DMS 273 (cell line): Measurements from ENCODE around the gene CCDC141.
"Not testable (repeated sequence)": the region's sequence is repeated elsewhere in the genome, so short reads cannot be mapped to it uniquely, and the experiment has no call there.

Source experiments
- DNase-seq: peaks from one replicate; lab custom pipeline; 2025; ENCODE audit not compliant: unreplicated experiment; lab: John Stamatoyannopoulos, UW

CCDC141 gene, protein sequence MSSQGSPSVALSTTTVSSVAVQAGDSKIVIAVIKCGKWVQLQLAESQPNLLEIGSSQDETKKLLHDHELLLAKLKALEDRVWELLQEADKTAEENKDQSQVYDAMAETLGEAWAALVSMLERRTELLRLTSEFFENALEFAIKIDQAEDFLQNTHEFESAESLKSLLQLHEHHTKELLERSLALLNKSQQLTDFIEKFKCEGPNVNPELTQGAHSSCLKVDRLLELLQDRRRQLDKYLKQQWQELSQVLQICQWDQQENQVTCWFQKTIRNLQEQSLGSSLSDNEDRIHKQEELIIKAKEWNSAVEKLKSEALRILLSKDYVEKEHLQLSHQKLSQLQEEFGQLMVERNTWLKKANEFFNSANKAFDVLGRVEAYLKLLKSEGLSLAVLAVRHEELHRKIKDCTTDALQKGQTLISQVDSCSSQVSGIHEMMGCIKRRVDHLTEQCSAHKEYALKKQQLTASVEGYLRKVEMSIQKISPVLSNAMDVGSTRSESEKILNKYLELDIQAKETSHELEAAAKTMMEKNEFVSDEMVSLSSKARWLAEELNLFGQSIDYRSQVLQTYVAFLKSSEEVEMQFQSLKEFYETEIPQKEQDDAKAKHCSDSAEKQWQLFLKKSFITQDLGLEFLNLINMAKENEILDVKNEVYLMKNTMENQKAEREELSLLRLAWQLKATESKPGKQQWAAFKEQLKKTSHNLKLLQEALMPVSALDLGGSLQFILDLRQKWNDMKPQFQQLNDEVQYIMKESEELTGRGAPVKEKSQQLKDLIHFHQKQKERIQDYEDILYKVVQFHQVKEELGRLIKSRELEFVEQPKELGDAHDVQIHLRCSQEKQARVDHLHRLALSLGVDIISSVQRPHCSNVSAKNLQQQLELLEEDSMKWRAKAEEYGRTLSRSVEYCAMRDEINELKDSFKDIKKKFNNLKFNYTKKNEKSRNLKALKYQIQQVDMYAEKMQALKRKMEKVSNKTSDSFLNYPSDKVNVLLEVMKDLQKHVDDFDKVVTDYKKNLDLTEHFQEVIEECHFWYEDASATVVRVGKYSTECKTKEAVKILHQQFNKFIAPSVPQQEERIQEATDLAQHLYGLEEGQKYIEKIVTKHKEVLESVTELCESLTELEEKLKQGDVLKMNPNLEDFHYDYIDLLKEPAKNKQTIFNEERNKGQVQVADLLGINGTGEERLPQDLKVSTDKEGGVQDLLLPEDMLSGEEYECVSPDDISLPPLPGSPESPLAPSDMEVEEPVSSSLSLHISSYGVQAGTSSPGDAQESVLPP (N-terminal part only)

DNA sequence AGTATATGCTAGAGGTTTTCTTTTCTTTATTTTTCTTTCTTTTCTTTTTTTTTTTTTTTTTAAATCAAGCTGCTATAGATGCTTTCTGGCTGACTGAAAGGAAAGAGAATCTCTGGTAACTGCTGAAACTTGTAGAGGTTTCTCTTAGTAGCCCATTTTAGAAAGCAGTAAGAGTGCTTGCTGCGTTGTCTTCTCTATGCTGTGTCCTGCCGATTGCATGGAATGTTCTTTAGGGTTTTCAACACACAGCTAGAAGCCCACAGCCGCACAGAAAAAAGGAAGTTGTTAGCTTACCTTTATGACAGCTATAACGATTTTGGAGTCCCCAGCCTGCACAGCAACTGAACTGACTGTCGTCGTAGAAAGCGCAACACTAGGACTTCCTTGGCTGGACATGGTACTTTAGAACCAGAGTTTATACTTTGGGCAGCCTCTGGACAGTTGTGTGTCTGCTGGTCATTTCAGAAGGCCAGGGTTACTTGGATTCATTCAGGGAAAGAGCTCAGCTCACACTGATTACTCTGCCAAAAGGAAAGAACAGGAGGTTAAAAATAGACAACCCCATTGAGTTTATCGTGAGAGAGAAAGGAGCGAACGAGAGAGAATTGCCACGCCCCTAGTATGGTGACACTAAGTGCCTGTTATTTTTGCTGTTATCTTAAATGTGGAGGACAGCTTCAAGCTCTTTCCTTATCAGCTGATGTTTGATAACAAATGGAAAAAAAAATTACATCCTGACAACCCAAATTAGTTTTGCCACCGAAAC, at the start of gene CCDC141:
Gene CCDC141 (minus strand): TSS at position 592 of the 766 bp plus-strand sequence. CDS start 196 bp downstream, at position 396.
- DNase-seq, result no peak

DNA sequence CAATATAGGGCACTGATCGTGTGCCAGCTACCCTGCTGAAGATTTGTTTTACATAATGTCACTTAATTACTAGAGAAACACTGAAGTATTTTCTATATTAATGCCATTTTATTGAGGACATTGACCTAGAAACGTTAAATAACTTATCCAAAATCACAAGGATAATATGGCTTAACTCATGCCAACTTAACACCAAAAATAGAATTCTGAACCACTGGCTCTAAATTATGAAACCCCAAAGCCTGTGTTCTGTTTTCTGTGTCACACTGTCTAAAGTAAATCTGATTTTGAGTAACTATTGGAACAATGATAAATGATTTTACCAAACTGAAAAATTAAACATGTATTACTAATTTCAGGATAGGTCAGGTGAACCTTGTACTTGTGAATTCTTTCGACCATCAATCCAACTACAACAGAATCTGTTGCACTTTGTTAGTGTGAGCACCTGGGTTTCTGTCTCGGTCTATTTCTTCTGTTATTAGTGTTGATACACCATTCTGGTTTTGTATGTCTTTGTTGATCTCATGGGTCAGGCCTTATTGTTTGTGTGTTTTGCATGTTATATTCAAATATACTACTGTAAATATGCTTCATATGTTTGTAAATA, 48.2 kb upstream of the CCDC141 start:
- no peak for DNase-seq

DNA sequence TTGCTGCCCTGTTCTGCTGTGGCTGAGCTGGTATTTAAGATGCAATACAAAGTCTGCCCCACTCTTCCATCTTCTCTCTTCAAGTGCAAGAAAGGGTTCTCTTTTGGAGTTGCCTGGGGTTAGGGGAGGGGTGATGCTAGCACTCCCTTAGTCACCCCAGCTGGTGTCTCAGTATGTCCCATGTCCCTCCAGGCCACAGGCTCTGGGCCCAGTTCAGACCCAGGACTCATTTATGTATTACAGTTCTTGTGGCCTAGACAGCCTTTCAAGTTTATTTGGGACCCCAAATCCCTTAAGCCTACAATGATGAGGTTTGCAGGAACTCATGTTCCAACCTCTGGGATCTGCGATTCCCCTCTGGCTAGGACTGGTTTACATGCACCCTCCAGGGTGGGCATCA, 47.2 kb upstream of the CCDC141 start:
- DNase-seq, result no peak

DNA sequence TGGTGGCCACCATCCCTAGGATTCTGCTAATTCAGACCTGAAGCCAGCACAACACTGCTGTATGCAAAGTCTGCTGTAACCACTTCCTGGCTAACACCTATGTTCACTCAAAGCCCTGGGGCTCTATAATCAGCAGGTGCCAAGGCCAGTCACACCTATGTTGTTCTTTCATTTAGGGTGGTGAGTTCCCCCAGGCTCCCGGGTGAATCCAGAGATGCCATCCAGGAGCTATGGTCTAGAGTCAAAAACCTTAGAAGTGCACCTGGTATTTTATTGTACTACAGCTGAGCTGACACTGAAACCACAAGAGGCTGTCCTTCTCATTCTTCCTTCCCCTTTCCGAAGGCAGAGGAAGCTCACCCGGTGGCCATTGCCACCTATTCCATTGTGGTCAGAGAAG, 46.2 kb upstream of the CCDC141 start:
- no peak for DNase-seq

DNA sequence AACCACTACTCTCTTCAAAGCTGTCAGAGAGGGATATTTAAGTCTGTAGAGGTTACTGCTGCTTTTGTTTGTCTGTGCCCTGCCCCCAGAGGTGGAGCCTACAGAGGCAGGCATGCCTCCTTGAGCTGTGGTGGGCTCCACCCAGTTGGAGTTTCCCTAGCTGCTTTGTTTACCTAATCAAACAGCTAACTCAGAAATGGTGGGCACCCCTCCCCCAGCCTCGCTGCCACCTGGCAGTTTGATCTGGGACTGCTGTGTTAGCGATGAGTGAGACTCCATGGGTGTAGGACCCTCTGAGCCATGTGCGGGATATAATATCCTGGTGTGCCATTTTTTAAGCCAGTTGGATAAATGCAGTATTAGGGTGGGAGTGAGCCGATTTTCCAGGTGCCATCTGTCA, 43.0 kb upstream of the CCDC141 start:
- not testable (repeated sequence) for DNase-seq

DNA sequence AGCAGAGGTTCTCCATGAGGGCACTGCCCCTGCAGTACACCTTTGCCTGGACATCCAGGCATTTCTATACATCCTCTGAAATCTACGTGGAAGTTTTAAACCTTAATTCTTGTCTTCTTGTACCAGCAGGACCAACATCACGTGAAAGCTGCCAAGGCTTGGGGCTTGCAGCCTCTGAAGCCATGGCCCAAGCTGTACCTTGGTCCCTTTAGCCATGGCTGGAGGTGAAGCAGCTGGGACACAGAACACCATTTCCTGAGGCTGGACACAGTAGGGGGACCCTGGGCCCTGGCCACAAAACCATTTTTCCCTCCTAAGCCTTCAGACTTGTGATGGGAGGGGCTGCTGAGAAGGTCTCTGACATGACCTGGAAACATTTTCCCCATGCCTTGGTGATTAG, 32.8 kb upstream of the CCDC141 start:
- no peak for DNase-seq

DNA sequence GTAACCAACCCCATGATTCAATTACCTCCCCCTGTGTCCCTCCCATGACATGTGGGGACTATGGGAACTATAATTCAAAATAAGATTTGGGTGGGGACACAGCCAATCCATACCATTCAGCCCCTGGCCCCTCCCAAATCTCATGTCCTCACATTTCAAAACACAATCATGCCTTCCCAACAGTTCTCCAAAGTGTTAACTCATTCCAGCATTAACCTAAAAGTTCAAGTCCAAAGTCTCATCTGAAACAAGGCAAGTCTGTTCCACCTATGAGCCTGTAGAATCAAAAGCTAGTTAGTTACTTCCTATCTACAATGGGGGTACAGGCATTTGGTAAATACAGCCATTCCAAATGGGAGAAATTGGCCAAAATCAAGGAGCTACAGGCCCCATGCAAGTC, 32.0 kb upstream of the CCDC141 start:
- no peak for DNase-seq

DNA sequence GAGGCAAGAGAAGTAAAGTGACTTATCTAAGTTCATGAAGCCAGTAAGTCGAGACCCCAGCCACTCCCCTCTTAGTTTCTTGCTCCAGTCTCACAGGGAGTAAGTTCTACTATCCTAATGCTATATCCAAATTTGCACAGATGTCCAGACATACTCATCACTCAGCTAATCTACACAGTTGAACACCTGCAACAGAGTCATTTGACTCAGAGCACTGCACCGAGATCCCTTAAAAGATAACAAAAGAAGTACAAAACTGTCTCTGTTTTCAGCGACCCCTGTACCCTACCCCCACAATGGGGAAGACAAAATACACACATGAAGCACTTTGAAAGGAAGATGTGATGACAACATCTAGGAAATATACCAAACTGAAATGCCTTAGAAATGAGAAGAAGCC, 22.6 kb upstream of the CCDC141 start:
- DNase-seq, result no peak

DNA sequence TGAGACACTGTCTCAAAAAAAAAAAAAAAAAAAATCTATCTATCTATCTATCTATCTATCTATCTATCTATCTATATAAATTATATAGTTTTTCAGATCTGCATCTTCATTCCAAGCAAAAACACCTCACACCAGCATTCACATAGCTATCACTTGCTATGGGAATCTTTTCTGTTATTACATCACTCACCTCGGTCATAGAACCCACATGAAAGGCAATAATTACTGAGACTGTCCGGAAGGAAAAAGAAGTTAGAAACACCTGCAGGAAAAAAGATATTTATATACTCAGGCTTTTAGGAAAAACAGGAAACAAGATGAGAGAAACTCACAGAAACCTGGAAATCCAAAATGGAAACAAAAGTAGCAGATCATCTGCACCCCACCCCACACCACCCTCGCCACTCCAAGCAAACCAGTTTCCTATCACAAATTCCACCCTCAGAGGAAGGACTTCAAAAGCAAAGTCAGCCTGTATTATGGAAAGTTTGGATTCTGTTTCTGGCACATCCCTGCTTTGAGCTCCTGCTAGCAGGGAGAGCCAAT, 21.9 kb upstream of the CCDC141 start:
- DNase-seq, result no peak

DNA sequence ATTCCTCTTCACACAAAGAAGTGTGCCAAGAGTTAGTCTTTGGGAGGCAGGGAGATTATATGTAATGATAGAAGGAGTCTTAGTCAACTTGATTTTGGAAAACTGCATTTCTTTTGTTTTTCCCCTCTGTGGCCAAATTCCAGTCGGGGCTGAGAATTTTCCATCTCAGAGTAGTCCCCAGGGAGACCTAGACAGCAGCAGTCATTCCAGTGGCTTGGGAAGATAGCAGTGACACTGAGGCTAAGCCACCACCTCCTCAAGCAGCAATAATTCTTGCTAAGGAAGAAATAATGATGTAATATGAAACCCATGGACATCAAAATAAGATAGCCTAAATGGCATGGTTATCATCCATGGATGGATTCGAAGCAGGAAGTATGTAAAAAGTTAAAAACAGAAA, 21.0 kb upstream of the CCDC141 start:
- no peak for DNase-seq

DNA sequence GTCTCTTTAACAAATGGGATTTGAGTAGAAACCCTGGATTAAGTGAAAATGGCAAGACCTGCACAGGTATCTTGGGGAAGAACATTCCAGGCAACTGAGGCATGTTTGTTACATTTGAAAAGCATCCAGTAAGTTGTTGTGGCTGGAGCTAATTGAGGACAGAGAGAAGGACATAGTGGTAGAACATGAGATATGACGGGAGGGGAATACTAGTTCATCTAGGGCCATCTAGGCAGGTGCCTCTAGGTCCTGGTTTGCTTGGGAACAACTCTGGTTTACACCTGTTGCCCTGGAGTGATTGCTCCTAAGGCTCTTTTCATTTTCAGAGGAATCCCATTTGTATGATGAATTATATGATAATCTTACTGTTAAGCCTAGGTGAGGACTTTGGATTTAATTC, 19.7 kb upstream of the CCDC141 start:
- no peak for DNase-seq

DNA sequence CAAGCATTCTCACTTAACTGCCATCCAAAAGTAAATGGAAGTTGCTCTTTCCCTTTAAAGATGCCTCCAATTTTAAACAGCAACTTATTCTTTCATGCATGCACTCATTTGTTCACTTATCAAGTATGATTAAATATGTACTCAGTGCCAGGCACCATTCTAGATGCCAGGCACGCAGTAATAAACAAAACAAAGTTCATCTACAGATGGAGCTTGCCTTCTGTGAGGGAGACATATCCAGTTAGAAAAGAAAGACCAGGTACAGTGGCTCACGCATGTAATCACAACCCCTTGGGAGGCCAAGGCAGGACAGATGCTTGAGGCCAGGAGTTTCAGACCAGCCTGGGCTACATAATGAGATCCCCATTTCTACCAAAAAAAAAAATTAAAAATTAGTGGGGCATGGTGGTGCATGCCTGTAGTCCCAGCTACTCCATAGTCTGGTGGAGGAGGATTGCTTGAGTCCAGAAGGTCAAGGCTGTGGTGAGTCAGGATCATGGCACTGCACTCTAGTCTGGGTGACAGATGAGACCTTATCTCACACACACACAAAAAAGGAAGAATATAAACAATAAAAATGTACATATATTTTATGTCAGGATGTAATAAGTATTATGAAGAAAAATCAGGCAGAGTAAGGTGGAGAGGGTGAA, 19.2 kb upstream of the CCDC141 start:
- DNase-seq, result no peak

DNA sequence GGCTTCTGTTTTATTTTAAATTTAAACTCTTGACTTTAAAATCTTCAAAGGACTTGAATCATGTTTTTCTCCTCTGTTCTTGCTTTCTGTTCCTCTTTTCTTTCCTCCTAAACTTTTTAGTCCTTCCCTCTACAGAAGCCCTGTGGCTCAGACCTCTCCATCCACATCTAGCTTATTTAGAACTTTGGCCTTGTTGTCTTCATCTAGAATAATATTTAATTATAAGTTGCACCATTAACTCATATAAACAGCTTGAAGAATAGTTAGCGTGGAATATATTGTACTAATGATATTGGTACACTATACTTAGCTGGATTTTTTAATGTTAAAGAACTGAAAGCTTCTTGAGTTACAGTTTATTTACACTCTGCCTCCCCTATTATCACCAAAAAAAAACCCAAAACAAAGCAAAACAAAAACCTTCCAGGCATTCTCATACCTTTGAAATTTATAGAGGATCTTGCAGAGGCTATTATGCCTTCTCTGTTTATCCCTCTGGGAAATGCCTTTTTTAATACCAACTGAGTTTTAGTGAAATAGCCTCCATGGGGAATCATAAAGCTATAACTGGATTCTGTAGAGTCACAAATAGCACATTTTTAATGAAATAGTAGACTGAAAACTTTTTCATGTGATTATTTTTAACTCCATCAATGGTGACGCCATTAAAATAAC, 9.2 kb upstream of the CCDC141 start:
- DNase-seq, result no peak

DNA sequence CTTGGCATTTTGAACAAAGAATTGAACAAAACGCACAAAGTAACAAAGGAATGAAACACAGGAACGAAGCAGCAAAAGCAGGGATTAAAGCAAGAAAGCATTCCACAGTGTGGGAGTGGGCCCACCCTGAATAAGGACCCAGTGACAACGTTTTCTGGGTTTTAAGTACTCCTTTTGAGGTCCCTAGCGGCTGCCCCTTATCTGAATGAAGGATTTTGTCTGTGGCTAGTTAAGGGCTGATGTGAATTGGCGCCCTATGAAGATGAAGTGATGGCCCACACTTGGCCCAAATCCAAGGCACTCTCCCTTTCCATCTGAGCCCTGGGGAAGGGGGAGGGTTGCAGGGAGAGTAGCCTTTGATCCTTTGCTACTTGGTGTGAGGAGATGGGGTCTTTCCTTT, 7.8 kb upstream of the CCDC141 start:
- no peak for DNase-seq

DNA sequence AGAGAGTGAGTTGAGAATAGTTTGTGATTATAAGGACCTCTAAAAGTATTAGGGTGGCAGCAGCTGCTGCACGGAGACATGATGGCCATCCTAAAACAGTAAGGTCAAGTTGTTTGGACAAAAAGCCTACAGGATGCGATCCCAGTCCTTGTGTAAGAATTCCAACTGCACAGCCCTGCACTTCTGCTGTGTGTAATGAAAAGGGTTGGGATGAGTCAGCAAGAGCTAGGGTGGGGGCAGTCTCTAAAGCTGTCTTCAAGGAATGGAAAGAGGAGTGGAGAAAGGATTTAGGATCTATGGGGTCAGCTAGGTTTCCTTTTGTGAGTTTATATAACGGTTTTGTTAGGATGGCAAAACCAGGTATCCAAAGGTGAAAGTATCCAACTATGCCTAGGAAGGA, 3.6 kb upstream of the CCDC141 start:
- DNase-seq, result not testable (repeated sequence)

DNA sequence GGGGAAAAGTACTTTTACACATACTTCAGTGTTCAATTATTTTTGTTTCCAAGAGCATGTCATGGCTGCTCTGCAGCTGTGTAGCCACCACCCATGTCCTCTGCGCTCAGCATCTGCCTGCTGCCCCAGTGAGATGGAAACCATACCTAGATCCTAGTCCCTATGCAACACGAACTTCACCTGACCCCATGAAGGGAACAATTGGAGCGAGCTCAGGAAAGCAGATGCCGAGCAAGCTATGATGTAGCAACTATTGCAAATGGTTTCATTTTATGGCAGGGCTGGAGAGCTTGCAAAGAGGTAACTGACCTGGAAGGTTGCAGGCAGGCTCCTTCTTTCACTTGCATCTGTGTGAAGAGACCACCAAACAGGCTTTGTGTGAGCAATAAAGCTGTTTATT, 1.3 kb upstream of the CCDC141 start:
- DNase-seq, result no peak

DNA sequence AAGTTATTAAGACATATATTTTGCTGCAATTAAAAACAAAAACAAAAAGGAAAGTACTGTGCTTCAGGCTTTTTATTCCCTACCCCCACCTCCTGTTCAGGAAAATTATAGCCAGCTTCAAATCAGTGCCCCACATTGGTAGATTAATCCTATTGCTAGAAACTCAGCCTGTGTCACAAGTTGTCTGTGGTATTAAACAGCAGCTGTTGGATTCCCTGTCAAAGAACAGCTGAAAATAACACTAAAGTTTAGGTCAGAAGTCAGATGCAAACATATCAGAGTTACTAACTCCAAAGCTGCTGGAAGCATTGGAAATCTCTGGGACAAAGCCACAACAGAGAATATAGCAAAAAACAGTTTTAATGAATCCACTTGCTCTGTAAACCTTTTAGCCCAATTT, 818 bp upstream of the CCDC141 start:
- no peak for DNase-seq

DNA sequence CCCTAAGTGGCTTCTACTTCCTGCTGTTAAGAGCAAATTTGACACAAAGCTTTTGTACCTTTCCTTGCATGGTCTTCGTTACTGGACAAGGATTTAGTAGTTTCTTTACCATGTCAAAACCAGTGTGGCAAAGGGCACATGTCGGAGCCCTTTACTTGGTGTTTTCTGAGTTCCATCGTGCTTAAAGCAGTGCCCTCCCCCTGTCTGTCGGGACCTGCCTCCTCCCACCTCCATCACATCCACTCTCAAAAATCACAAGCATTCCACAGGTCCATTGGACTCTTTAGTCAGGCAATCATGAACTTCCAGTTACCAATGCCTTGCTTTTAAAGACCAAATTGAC, 763 bp downstream of the CCDC141 start:
- DNase-seq, result no peak

DNA sequence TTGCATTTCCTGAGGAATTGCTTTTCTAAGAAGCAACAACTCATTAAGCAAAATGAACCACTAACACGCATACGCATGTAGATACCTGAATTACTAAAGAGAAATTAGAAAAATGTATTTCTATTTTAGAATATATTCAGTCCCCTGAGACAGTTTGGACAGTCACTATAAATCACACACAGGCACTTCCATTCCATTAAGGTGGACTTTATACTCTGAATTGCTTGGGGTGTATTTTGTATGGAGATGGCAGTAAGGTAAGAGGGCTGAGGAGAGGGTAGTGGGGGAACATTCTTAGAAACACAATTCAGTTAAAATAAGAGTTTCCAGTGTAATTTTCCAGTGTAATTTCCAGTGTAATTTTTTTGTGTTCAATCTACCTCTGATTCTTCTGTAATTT, 1.8 kb downstream of the CCDC141 start:
- no peak for DNase-seq
